ENCODE data around the gene CLIC1. TPM values are rescaled to one million over a fixed set of nuclear protein-coding genes. Genes with fewer than 3 reads are reported as not detected.

The CLIC1 gene
- total and polyA plus RNA-seq, 8 donors: 226 to 465 (median 265) TPM

DNA sequence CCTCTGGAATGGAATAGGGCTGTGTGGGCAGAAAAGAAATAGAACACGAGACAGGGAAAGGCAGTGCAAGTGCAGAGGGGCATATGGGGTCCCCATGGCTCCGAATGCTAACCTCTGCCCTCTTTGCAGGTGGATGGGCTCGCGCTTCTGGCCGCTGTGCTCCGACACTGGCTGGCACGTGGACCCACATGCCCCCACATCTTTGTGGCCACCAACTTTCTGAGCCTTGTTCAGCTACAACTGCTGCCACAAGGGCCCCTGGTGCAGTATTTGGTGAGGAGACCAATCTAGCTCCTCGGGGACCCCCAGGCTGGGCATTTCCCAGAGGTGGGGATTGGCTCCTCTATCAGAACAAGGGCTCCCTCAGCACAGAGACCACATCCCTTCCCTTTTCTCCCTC, 25.0 kb upstream of the CLIC1 start:
- intact Hi-C loops (cut with DNase I): no loop called here
- H3K9me3 ChIP-seq: no peaks in the 10 kb centered on the region
- H3K27ac ChIP-seq: no peak overlapping the region
- no peaks in the 10 kb centered on the region for H3K4me1 ChIP-seq
- TF ChIP-seq, protein P1, sequence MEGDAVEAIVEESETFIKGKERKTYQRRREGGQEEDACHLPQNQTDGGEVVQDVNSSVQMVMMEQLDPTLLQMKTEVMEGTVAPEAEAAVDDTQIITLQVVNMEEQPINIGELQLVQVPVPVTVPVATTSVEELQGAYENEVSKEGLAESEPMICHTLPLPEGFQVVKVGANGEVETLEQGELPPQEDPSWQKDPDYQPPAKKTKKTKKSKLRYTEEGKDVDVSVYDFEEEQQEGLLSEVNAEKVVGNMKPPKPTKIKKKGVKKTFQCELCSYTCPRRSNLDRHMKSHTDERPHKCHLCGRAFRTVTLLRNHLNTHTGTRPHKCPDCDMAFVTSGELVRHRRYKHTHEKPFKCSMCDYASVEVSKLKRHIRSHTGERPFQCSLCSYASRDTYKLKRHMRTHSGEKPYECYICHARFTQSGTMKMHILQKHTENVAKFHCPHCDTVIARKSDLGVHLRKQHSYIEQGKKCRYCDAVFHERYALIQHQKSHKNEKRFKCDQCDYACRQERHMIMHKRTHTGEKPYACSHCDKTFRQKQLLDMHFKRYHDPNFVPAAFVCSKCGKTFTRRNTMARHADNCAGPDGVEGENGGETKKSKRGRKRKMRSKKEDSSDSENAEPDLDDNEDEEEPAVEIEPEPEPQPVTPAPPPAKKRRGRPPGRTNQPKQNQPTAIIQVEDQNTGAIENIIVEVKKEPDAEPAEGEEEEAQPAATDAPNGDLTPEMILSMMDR (IDR thresholded peaks at IDR 0.05): no peak
- H3K36me3 ChIP-seq: peaks cover 0 to 15% of the 10 kb centered on the region in 2 donors
- no peak overlapping the region for H3K4me3 ChIP-seq
- no peak for ATAC-seq
- DNase-seq: no peak
- H3K27me3 ChIP-seq: no peaks in the 10 kb centered on the region

DNA sequence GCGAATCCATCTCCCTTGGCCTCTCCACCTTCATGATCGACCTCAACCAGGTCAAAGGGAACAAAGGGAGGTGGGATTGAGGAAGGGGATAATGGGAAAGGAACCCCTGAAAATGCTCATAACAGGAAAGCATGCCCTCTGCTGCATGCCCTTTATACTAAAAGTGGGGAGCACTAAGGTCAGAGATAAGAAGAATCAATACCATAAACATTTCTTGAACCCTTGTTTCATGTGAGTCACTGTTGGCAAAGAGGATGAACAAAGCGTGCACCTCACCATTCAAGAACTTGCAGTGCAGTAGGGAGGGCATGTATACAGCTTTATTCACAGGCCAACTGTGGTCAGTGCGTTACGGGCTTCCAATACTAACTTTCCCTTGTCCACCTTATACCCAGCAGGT, 24.5 kb upstream of the CLIC1 start:
- Histone ChIP-seq H3K9me3 (no peaks in the 10 kb centered on the region), H3K36me3 (peaks cover 0 to 15% of the 10 kb centered on the region in 2 donors), H3K27me3 (no peaks in the 10 kb centered on the region), H3K4me1 (no peaks in the 10 kb centered on the region), H3K27ac (no peak overlapping the region), H3K4me3 (no peak overlapping the region)
- TF ChIP-seq, protein P1 (IDR thresholded peaks at IDR 0.05): no peak
- no peak for DNase-seq
- intact Hi-C loops (cut with DNase I): no loop called here
- no peak for ATAC-seq

DNA sequence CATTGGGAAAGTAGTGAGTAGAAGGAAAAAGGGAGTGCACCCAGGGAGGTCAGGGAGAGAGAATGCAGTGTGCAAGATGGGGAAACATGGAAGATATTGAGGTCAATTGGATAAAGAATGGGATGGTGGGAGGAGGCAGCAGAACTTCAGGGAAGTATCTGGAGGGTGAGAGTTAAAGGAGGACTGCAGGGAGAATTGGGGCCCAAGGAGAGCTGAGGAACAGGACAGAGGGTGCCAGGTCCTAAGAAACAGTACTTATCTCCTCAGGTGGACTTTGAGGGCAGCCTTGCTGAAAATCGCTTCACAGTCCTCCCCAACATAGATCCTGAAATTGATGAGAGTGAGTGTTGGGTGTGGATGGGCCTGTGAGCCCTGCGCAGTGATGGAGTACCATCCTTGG, 22.0 kb upstream of the CLIC1 start:
- intact Hi-C loops (cut with DNase I): no loop called here
- H3K9me3 ChIP-seq: no peaks in the 10 kb centered on the region
- TF ChIP-seq, protein P1 (IDR thresholded peaks at IDR 0.05): no peak
- H3K36me3 ChIP-seq: peaks cover 0 to 15% of the 10 kb centered on the region in 2 donors
- ATAC-seq (no peak), DNase-seq (no peak)
- H3K4me1 ChIP-seq: no peaks in the 10 kb centered on the region
- no peaks in the 10 kb centered on the region for H3K27me3 ChIP-seq
- no peak overlapping the region for H3K27ac ChIP-seq
- H3K4me3 ChIP-seq: no peak overlapping the region

DNA sequence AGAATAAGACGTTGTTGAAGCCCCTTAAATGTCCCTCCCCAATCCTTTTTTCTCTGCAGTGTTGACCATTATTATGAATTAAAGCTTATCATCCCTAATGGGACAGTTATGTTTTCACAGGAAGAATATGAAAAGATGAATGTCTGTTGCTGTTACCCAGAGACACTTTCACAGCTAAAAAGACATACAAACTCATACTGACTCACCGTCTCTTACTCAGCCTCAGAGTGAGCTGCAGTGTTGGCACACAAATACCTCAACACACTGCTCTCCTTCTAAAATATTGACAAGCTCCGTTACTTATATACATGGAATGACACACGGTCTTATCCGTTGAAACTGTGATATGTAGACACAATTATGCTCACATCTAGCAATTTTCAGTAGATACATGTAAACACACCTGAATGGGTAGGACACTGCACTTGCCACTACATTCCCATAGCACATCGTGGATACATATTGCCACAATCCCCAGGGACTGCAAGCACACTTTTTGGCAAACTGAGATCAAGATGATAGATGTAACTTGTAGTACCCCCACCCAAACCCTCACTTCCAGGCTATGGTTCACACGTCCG, 16.5 kb upstream of the CLIC1 start:
- no peak for ATAC-seq
- TF ChIP-seq, protein P1 (IDR thresholded peaks at IDR 0.05): no peak
- intact Hi-C loops (cut with DNase I): no loop called here

DNA sequence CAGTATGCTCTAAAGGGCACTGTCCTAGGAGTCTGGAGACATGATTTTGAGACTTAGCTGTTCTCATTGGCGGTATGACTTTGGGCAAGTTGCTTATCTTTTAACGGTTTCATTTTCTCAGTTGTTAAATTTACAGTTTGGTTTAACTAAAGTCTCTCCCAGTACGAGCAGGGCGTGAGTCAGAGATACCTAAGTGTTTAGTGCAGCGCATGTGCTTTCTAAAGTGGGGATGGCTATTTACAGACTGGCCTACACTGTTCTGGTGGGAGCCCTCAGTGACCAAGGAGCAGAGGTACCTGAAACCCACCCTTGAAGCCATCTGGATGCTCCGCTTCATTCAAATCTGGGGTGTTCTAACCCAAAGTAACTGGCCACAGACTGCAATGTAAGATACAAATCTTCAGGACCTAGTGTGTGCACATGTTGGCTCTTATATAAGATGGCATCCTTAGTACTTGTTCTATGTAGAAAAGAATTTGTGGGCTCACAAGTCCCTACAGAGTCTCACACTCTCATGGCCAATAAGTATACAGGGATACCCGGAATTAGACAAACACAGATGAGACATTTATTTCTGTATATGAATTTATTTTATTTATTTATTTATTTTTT, 14.2 kb upstream of the CLIC1 start:
- intact Hi-C loops (cut with DNase I): no loop called here
- DNase-seq (no peak), ATAC-seq (no peak)
- H3K9me3 ChIP-seq: no peaks in the 10 kb centered on the region
- TF ChIP-seq, protein P1 (IDR thresholded peaks at IDR 0.05): no peak
- no peak overlapping the region for H3K4me3 ChIP-seq
- no peaks in the 10 kb centered on the region for H3K4me1 ChIP-seq
- no peaks in the 10 kb centered on the region for H3K27me3 ChIP-seq
- H3K27ac ChIP-seq: no peak overlapping the region
- H3K36me3 ChIP-seq: no peaks in the 10 kb centered on the region

More for the DNA sequence above, 16.5 kb upstream of the CLIC1 start:
- H3K27me3 ChIP-seq: no peaks in the 10 kb centered on the region
- no peaks in the 10 kb centered on the region for H3K4me1 ChIP-seq
- H3K4me3 ChIP-seq: no peak overlapping the region
- no peak overlapping the region for H3K27ac ChIP-seq
- no peaks in the 10 kb centered on the region for H3K36me3 ChIP-seq
- DNase-seq: no peak
- H3K9me3 ChIP-seq: no peaks in the 10 kb centered on the region

All from left lung (tissue), 10 donors.